LoVo (cell line): ENCODE results near the gene GRM1.

ENCODE experiments used
- DNase-seq: peaks from one replicate; pipeline ENCODE4 v3.0.0-alpha.2; 2016; ENCODE audit warnings: low spot score

Gene GRM1

DNA sequence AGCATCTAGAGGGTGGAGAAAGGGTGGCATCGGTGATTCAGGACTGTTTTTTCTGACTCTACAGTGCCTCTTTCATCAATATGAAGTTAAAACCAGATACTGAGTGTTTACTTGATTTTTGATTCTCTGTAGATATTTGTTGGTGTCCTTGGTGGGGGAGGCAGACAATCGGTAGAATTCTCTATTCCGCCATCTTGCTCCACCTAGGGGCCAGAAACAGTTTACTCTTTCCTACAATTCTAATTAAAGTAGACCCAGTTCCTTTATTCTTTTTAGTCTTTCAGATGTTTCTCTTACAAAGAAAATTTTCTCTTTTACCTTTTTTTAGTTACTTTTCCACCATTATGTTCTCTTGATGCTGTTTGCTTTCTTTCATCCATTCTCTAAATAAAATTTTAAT, 352.6 kb downstream of the GRM1 start:
- DNase-seq: no peak

DNA sequence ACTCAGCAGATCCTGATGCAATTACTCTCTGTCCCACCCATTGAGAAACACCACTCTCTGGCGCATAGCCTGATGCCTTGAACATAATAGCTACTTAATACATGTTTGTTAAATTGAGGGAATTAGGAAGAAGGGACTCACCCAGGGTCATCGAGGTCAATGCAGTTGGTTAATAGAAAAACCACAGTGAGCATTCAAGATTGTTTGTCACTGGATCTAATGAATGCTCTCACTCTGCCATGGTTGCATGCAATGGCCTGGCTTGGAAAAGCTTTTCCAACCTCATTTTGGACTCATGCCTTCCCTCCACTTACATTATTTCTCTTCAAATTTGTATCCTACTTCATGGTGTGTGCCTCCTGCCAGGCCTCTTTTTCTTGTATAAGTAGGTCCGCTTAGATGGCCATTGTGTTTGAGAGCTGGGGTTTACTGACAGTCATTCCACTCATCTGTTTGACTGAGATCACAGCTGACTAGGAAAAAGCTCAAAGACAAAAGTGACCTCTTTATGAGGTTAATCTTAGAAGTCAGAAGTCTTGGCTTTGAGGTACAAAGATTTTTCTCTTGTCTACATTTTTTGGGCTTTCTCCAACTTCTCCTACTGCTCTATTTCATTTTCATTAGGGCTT, 360.0 kb downstream of the GRM1 start:
- no peak for DNase-seq

DNA sequence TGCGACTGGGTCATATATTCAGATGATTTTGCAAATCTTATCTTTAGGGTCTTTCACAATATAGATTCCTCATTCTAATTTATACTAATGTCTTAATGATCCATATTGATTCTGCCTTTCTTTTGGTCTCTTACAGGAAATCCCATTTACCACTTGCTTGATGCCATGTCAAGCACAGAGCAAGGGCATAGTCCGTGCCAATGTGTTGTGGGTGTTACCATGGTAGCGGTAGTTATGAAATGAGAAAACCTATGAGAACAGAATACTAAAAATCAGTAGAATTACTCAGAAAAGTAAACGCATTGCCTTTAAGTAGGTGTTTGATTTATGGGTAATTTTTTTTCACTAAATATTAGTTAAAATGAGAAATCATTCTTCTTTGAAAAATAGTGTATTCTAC, 360.9 kb downstream of the GRM1 start:
- no peak for DNase-seq

DNA sequence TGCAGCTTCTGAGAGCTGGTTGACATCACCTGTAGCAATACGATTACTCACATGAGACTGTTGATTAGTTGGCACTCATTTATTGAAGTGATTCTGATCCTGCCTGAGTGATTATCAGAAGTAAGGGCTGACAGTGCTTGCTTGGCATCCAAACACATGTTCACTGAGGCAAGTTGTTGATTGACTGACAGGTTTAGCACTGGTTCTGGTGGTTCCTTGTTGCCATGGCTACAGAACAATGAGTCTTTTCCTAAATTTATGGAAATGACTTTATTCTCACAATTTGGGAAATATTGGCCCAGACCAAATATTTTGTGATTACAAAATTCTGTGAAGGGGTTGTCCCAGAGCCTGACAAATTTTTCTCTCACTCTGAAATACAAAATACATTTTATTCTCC, 368.8 kb downstream of the GRM1 start:
- no peak for DNase-seq

DNA sequence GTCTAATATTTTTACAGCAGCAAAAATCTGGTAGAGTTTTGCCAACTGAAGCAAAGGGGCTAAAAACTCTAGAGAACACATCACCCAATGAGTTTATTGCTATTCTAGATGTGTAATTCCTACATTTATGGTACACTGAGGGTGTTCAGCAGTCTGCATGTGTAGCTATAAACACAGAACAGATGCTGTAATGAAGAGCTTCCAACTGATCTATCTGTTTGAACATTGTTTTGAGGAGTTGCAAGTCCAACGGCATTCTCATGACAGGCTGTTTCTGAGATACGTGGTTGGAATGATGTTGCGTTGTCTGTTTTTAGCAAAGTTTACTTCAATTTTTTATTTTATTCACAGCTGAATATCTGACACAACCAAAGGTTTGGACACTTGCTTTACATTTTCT, 373.6 kb downstream of the GRM1 start:
- no peak for DNase-seq

DNA sequence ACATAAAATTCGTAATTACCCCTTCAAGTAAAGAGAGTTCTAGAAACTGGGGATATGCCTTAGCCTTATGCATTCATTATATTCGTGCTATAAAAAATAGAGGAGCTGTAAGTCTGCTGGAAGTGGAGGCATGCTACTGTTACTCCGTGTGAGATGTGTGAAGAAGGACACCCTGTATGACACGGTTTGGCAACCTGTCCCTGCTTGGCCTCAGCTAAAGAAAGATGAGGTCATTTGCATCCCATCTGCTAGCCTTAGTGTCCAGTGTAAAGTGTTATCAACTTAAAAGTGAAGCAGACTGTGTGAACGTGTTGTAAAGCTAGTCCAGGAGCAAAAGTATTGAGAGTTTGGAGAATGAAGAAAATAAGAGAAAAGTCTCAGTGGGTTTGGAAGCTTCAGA, 379.7 kb downstream of the GRM1 start:
- DNase-seq: no peak

DNA sequence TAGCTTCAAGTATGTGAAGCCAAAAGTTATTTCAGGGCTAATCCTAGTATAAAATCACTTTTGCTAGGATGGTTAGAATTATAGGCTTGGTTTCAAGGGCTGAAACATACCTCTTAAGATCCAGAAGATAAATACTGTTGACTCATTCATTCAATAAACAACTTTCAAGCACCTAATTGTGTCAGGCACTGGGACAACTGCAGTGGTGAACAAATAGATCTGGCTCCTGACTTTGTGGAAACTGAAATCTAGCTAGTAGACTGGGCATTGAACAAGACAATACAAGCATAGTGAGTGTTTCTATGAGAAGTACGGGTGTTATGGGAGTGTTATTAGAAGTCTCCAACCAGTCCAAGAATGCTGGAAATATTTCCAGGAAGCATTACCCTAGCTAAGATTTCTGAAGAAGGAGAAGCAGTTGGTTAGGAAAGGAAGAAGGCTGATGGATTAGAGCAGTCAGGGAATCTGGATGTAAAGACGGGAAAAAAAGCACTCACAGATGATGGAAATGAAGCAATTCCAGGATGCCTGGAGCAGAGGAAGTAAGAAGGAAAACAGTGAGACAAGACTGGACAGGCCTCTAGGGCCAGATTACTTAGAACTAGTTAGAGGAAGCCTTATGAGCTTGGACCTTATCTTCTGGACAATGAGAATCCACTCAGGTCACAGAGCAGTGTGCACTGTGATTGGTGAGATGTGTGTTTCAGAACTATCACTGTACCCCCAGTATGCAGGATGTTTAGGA, 382.2 kb downstream of the GRM1 start:
- peak; percentile 1 for DNase-seq

DNA sequence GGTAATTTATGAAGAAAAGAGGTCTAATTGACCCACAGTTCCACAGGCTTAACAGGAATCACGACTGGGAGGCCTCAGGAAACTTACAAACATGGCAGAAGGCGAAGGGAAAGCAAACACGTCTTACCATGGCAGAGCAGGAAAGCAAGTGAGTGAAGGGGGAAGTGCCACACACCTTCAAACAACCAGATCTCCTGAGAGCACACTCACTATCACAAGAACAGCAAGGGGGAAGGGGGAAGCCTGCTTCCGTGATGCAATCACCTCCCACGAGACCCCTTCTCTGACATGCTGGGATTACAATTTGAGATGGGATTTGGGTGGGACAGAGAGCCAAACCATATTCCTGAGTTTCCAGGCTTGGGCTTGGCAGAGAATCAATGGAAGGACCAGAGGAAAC, 390.7 kb downstream of the GRM1 start:
- no peak for DNase-seq

DNA sequence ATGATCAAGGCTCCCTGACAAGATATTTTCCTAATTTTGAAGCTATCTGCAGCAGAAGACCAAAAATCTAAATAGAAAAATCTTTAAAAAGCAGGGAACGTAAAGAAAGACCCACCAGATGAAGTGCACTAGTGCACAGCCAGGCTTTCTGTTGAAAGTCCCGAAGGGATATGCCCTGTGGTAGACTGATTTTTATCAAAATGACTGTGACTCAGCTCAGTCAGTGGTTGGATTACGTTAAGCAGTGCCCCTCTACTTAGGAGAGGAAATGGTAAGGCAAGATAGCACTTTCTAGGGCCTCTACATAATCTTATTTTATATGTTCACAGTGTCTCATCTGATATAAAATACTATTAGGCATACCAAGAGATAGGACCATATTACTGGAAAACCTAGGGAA, 391.4 kb downstream of the GRM1 start:
- no peak for DNase-seq

DNA sequence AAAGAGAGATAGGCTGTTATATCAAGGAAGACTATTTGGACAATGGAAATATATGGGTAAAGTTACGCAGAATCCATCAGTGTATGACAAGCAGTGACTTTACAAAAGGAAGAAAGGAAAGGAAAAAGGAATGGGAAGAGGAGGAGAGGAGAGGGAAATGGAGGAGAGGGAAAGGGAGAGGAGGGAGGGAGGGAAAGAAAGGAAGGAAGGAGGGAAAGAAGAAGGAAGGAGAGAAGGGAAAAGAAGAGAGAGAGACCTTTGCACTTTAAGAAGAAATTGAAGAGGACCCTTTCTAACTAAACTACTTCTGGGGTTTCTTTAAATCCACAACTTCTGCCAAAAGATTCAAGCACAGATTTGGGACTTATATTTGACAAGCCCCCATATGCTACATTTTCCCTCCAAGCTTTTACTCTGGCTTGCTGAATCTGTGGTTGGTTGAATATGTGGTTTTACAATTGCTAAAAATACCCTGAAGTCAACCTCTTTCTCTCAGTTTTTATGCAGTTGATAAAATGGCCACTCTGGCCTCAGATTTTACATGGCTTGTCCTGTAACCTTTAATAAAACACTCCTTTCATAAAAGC, 394.0 kb downstream of the GRM1 start:
- DNase-seq: no peak

DNA sequence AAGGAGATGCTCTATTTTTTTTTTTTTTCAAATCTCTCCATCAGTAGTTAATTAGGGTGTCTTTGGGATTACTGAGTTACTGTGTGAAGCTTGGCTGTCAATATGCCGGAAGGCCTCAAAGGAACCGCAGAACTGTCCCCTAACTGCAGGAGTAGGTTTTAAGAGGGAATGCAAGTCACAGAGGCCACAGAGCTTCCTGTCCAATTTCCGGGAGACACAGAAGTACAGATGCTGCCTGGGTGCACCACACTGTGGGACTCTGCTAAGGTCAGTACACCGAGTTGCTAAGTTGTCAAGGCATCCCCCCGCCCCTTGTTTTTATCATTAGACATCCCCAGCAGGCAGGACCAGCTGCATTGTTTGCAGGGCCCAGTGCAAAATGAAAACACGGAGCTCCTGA, 394.6 kb downstream of the GRM1 start:
- DNase-seq: no peak

DNA sequence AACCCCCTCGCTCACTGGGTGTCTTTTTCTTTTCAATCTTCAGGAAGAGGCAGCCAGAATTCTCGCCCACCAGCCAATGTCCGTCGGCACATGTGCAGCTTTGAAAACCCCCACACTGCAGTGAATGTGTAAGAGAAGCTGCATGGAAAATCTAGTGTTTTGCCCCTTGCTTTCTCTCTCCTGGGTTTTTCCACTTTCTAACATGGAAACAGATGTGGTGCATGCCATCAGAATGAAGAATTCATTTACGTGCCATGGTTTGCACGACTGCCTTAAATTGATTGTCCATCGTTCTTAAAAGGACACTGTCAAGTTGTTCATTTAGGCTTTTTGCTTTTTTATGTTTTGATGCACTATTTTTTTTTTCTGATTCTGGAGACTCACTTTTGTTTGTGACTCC, 397.7 kb downstream of the GRM1 start:
- no peak for DNase-seq

DNA sequence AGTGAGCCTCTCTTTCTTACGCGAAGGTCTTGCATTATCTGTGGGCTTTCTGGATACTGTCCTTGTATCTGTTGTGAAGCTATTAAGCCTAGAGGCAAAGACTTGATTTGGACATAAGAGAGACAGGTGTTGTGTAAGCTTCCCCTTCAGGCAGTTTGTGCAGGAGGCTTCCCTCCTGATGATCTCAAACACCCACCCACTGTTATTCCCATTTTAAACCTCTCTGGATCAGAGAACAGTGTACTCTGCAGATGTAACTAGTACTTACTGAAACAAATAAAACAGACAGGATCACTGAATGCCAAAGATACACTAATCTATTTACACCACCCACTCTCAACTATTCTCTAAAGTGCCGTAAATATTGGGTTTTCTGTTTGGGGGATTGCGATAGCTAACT, 401.0 kb downstream of the GRM1 start:
- DNase-seq: no peak

DNA sequence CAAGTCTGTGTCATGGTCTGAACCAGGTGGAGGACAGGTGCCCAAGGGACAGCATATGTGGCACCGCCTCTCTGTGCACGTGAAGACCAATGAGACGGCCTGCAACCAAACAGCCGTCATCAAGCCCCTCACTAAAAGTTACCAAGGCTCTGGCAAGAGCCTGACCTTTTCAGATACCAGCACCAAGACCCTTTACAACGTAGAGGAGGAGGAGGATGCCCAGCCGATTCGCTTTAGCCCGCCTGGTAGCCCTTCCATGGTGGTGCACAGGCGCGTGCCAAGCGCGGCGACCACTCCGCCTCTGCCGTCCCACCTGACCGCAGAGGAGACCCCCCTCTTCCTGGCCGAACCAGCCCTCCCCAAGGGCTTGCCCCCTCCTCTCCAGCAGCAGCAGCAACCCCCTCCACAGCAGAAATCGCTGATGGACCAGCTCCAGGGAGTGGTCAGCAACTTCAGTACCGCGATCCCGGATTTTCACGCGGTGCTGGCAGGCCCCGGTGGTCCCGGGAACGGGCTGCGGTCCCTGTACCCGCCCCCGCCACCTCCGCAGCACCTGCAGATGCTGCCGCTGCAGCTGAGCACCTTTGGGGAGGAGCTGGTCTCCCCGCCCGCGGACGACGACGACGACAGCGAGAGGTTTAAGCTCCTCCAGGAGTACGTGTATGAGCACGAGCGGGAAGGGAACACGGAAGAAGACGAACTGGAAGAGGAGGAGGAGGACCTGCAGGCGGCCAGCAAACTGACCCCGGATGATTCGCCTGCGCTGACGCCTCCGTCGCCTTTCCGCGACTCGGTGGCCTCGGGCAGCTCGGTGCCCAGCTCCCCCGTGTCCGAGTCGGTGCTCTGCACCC, 405.2 kb downstream of the GRM1 start:
- no peak for DNase-seq

DNA sequence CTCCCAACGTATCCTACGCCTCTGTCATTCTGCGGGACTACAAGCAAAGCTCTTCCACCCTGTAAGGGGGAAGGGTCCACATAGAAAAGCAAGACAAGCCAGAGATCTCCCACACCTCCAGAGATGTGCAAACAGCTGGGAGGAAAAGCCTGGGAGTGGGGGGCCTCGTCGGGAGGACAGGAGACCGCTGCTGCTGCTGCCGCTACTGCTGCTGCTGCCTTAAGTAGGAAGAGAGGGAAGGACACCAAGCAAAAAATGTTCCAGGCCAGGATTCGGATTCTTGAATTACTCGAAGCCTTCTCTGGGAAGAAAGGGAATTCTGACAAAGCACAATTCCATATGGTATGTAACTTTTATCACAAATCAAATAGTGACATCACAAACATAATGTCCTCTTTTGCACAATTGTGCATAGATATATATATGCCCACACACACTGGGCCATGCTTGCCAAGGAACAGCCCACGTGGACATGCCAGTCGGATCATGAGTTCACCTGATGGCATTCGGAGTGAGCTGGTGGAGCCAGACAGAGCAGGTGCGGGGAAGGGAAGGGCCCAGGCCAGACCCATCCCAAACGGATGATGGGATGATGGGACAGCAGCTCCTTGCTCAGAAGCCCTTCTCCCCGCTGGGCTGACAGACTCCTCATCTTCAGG, 406.0 kb downstream of the GRM1 start:
- DNase-seq: no peak

DNA sequence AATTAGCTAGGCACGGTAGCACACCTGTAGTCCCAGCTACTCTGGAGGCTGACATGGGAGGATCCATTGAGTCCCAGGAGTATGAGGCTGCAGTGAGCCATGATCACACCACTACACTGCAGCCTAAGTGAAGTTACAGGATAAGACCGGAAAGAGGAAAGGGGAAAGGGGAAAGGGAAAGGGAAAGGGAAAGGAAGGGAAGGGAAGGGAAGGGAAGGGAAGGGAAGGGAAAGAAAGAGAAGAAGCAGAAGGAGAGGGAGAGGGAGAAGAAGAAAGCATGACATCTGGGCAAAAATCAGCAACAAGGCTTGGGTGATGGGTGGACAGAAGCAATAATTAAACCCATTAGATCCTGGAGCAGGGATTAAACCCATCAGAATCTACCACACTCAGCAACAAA, 413.0 kb downstream of the GRM1 start:
- DNase-seq: no peak

DNA sequence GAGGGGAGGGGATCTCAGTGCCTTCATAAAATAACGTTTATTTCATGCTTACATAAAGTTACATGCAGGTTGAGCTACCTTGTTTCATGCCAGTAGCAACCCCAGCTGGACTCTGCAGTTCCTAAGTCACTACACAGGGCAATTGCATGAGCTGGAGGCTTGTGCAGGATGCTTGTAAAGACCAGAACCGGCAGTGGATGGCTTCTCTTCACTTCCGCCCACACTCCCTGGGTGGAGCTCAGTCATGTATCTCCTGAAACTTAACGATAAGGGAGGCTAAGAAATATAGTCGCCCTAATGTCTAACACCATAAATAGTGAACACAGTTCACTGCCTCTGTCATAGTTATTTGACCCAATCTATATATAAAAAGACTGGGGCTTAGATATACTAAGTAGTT, 415.3 kb downstream of the GRM1 start:
- DNase-seq: no peak

DNA sequence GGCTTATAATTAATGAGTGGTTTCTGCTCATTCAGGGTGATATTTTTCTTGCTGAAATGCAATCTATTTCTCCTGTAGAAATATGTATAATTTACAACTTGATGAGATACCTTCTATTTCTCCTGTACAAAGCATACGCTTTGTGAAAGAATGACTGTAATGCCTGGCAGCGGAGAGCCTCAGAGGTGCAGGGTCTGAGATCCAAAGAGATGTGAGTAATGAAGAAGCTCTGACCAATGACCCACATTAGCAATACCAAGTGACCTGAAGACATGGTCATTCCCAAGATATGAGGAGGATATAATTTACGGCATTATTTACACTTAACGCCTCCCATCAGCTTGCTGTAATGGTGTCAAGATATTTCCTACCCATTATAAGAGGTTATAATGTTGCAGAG, 416.4 kb downstream of the GRM1 start:
- no peak for DNase-seq

DNA sequence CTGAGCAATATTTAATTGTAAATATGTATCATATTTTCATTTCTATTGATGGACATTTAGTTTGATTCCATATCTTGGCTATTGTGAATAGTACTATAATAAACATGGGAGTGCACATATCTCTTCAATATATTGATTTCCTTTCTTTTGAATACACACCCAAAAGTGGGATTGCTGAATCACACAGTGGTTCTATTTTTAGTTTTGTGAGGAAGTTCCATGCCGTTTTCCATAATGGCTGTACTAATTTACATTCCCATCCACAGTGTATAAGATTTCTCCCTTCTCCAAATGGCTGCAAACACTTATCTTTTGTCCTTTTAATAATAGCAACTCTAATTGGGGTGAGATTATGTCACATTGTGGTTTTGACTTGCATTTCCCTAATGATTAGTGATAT, 428.0 kb downstream of the GRM1 start:
- DNase-seq: no peak

DNA sequence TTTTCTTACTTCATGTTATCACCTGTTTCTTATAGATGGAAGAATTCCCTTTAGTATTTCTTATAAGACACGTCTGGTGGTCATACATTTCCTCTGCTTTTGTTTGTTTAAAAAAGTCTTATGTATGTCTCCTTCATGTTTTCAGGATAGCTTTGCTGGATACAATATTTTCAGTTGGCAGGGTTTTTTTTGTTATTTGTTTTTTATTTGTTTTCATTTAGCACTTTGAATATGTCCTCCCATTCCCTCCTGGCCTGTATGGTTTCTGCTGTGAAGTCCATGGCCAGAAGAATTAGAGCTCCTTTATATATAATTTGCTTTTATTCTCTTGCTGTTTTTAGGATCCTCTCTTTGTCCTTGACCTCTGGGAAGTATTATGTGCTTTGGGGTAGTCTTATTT, 432.1 kb downstream of the GRM1 start:
- no peak for DNase-seq

DNA sequence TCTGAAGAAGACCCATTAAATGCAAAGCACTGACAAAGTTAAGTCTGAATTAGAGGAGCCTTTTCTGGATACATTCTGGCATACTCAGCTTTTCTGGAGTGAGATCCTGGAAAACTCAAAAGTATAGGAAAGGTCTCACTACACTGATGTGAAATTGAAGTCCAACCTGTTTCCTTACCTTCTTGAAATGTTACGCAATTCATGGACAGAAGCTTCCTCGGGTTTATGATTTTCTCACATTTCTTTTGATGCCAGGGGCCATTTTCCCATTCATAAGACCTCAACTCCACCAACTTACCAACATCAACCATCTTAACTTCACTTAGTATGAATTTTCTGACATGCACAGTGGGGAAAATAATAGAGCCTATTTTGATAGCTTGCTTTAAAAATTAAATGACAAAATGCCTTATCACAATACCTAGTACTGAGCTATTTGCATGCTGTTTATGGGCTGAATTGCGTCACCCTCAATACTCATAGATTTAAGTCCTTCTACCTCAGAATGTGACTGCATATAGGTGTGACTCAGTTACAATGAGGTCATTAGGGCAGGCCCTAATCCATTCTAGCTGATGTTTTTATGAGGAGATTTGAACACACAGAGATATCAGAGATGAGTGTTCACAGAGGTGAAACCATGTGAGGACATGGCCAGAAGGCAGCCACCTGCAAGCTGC, 441.4 kb downstream of the GRM1 start:
- no peak for DNase-seq

DNA sequence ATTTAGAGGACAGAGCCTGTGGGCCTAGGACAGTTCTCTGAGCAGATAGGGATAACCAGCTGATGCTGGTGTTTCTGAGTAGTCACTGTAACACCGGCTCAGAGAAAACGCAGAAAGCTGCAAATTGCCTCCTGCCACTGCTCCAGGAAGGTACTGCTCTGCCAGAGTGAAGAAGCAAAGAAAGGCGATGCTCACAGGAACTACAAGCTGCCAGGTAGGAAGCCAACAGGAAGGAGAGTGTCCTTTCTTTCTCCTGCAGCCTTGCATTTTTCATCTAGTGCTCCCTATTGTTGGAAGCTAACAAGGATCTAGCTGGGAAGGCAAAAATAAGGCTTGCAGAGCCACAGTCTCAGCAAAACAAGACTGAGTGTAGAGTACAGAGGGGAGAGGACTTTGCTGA, 444.1 kb downstream of the GRM1 start:
- no peak for DNase-seq
